ENCODE data around the gene MDH1B. TPM values are rescaled to one million over a fixed set of nuclear protein-coding genes. Genes with fewer than 3 reads are reported as not detected.

Gene MDH1B
- total RNA-seq, 1 experiment from 2014 or later, result 1.3 TPM

- Histone ChIP-seq H3K27me3 (ENCODE audit: insufficient read depth, low read length) (no peaks in the 10 kb centered on the region), H3K14ac (ENCODE audit: insufficient read depth, low read length) (no peak overlapping the region), H2BK12ac (ENCODE audit: insufficient read length, low read depth, low read length) (no peak overlapping the region), H3K79me2 (ENCODE audit: insufficient read depth, low read length) (no peaks in the 10 kb centered on the region), H2BK120ac (ENCODE audit: low read depth, low read length, poor library complexity, severe bottlenecking) (no peak overlapping the region), H3K18ac (ENCODE audit: insufficient read length, low read depth, low read length) (no peak overlapping the region), H3K27ac (ENCODE audit: insufficient read length, low read depth, low read length) (no peak overlapping the region), H3T11ph (ENCODE audit: low read length) (no peak overlapping the region), H3K56ac (ENCODE audit: insufficient read length, low read depth, low read length) (no peak overlapping the region), H4K20me1 (ENCODE audit: control insufficient read depth, insufficient read depth, insufficient read length) (no peaks in the 10 kb centered on the region), H3K23me2 (ENCODE audit: insufficient read length, low read depth, low read length, poor library complexity, severe bottlenecking) (no peaks in the 10 kb centered on the region), H4K5ac (ENCODE audit: insufficient read length, low read depth, low read length) (no peak overlapping the region), H2BK5ac (ENCODE audit: insufficient read length, low read length) (no peak overlapping the region), H3K4ac (ENCODE audit: low read depth, low read length) (no peak overlapping the region), H3K9ac (ENCODE audit: extremely low read depth, insufficient read length, low read length) (no peak overlapping the region), H2BK20ac (ENCODE audit: low read depth, low read length, poor library complexity, severe bottlenecking) (no peak overlapping the region), H2AFZ (ENCODE audit: low read length) (no peak overlapping the region), H4K8ac (replicated peaks; ENCODE audit: insufficient read length, low read depth, low read length) (no peak overlapping the region), H3K4me1 (ENCODE audit: insufficient read depth, low read length) (peaks cover 5% of the 10 kb centered on the region; the same call in 1 of the 2 replicates), H3K9me3 (ENCODE audit: control insufficient read depth, low read depth, low read length) (no peaks in the 10 kb centered on the region), H3K23ac (ENCODE audit: insufficient read length, low read depth, low read length) (no peak overlapping the region), H4K91ac (ENCODE audit: insufficient read length, low read depth, low read length) (no peak overlapping the region), H3K79me1 (ENCODE audit: insufficient read depth, low read depth, low read length, poor library complexity, severe bottlenecking) (no peaks in the 10 kb centered on the region), H2BK15ac (ENCODE audit: low read depth, low read length) (no peak overlapping the region), H2AK5ac (ENCODE audit: insufficient read length, low read length) (no peak overlapping the region), H3K4me2 (ENCODE audit: insufficient read depth, insufficient read length, low read length) (no peak overlapping the region)
- Mint-ChIP-seq H3K9me3 (no peaks in the 10 kb centered on the region), H3K27me3 (ENCODE audit: low read depth) (no peaks in the 10 kb centered on the region), H3K27ac (no peak overlapping the region), H3K36me3 (ENCODE audit: insufficient read depth in 1 of 3, low read depth in 3 of 3) (peaks cover 0 to 13% (median 4%) of the 10 kb centered on the region in 3 experiments; a peak in 3 of 7 replicates), H3K4me1 (peaks cover 25 to 35% of the 10 kb centered on the region in 2 experiments), H3K4me3 (no peak overlapping the region)
- no CpG with 5 or more reads among the region's 5 CpGs for WGBS (ENCODE audit: extremely low coverage, insufficient read length, low lambda C conversion rate)
- no peak for TF ChIP-seq CTCF (conservative IDR thresholded peaks at IDR 0.05)
- DNase-seq, result no peak
Measured at GRCh38 chr2:206798000-206798399, 32.9 kb upstream of the MDH1B start.
